Measurements from ENCODE around the gene ZNF804B.

The ZNF804B gene

GRCh38 chr7:88867158-88867557, 107.7 kb downstream of the ZNF804B start:
- Histone ChIP-seq H3K27ac (ENCODE audit: extremely low read depth, low read depth, low read length) (no peak overlapping the region), H3K4me1 (ENCODE audit: control insufficient read depth, insufficient read depth, low read length) (no peaks in the 10 kb centered on the region), H3K4me3 (ENCODE audit: low read depth, low read length) (no peak overlapping the region), H3K36me3 (ENCODE audit: control insufficient read depth in 2 of 2, insufficient read depth in 1 of 2, low read length in 2 of 2) (no peaks in the 10 kb centered on the region), H3K9me3 (ENCODE audit: control insufficient read depth, insufficient read depth, low read depth, low read length) (no peaks in the 10 kb centered on the region)
- CTCF ChIA-PET, result no interaction called here
- TF ChIP-seq ZNF239 (tag by site-specific recombination; IDR thresholded peaks at IDR 0.05) (no peak), ZNF121 (tag by site-specific recombination; IDR thresholded peaks at IDR 0.05) (no peak), ZFP37 (tag by site-specific recombination; IDR thresholded peaks at IDR 0.05) (no peak), ZNF521 (tag by site-specific recombination; IDR thresholded peaks at IDR 0.05) (no peak), ZBTB17 (tag by site-specific recombination; IDR thresholded peaks at IDR 0.05) (no peak), RBAK (tag by site-specific recombination; IDR thresholded peaks at IDR 0.05) (no peak), ZNF266 (tag by site-specific recombination; IDR thresholded peaks at IDR 0.05; ENCODE audit: low read depth) (no peak), ZNF747 (tag by site-specific recombination; IDR thresholded peaks at IDR 0.05) (no peak), ZNF211 (tag by site-specific recombination; IDR thresholded peaks at IDR 0.05; ENCODE audit: low read depth) (no peak), ZNF571 (tag by site-specific recombination; IDR thresholded peaks at IDR 0.05) (no peak), ZNF837 (tag by site-specific recombination; IDR thresholded peaks at IDR 0.05) (no peak), ZBTB8A (tag by site-specific recombination; IDR thresholded peaks at IDR 0.05) (no peak), ZNF280D (tag by site-specific recombination; IDR thresholded peaks at IDR 0.05) (no peak)
- POLR2A ChIA-PET, result no interaction called here

GRCh38 chr7:88868456-88868855, 109.0 kb downstream of the ZNF804B start:
- ChIA-PET CTCF (interaction anchor here (0.6 kb wide), 1 partner anchor 467 kb away, joined by 3 read pairs; no protein-coding TSS in a partner anchor), POLR2A (no interaction called here)
- H3K36me3 ChIP-seq (ENCODE audit: control insufficient read depth in 2 of 2, insufficient read depth in 1 of 2, low read length in 2 of 2), result no peaks in the 10 kb centered on the region
- no peaks in the 10 kb centered on the region for H3K4me1 ChIP-seq (ENCODE audit: control insufficient read depth, insufficient read depth, low read length)
- no peaks in the 10 kb centered on the region for H3K9me3 ChIP-seq (ENCODE audit: control insufficient read depth, insufficient read depth, low read depth, low read length)
- no peak for TF ChIP-seq KLF17 (tag by site-specific recombination; IDR thresholded peaks at IDR 0.05)
- no peak for TF ChIP-seq ZNF140 (tag by site-specific recombination; IDR thresholded peaks at IDR 0.05)
- no peak for TF ChIP-seq ZNF221 (tag by site-specific recombination; IDR thresholded peaks at IDR 0.05; ENCODE audit: borderline replicate concordance)
- TF ChIP-seq ZBTB26 (tag by site-specific recombination; optimal IDR thresholded peaks at IDR 0.05), result no peak
- no peak overlapping the region for H3K27ac ChIP-seq (ENCODE audit: extremely low read depth, low read depth, low read length)
- no peak overlapping the region for H3K4me3 ChIP-seq (ENCODE audit: low read depth, low read length)

- no peak overlapping the region for H3K4me3 ChIP-seq (ENCODE audit: low read depth, low read length)
- H3K9me3 ChIP-seq (ENCODE audit: control insufficient read depth, insufficient read depth, low read depth, low read length), result no peaks in the 10 kb centered on the region
- ChIA-PET POLR2A (no interaction called here), CTCF (no interaction called here)
- no peak overlapping the region for H3K27ac ChIP-seq (ENCODE audit: extremely low read depth, low read depth, low read length)
- no peaks in the 10 kb centered on the region for H3K36me3 ChIP-seq (ENCODE audit: control insufficient read depth in 2 of 2, insufficient read depth in 1 of 2, low read length in 2 of 2)
- no peak for TF ChIP-seq ZNF792 (tag by site-specific recombination; IDR thresholded peaks at IDR 0.05)
- no peak for TF ChIP-seq ZNF248 (tag by site-specific recombination; IDR thresholded peaks at IDR 0.05)
- TF ChIP-seq CTCF (tag by site-specific recombination; IDR thresholded peaks at IDR 0.05), result no peak
- no peak for TF ChIP-seq SP7 (tag by site-specific recombination; IDR thresholded peaks at IDR 0.05)
- no peaks in the 10 kb centered on the region for H3K4me1 ChIP-seq (ENCODE audit: control insufficient read depth, insufficient read depth, low read length)
Observed at GRCh38 chr7:88881136-88881535, 121.6 kb downstream of the ZNF804B start.

Data from HEK293 (cell line).